Measurements from ENCODE around the gene ATP2C2. TPM values are rescaled to one million over a fixed set of nuclear protein-coding genes. Genes with fewer than 3 reads are reported as not detected.

The ATP2C2 gene
- polyA plus RNA-seq, 1 of the 3 experiments (the other 2 are of a cell fraction), result 0.33 TPM

GRCh38 chr16:84418056-84418849 is 49.9 kb downstream of the ATP2C2 start:
- H3K4me3 ChIP-seq (ENCODE audit: low read depth in 2 of 2, low read length in 1 of 2), result no peak overlapping the region
- H3K27me3 ChIP-seq (ENCODE audit: insufficient read depth), result peaks cover 7% of the 10 kb centered on the region
- CTCF ChIA-PET, result interaction anchor here (0.6 kb wide), 1 partner anchor 29 kb away, joined by 3 read pairs; no protein-coding TSS in a partner anchor
- no peaks in the 10 kb centered on the region for H3K36me3 ChIP-seq (replicated peaks in 1 of 2; ENCODE audit: control insufficient read depth in 1 of 2, insufficient read depth in 2 of 2, low read length in 1 of 2)
- H4K20me1 ChIP-seq (ENCODE audit: insufficient read depth), result no peaks in the 10 kb centered on the region
- WGBS (ENCODE audit: low lambda C conversion rate), result 71% methylated on average over 25 of the region's 25 CpGs
- H3K4me2 ChIP-seq, result no peak overlapping the region
- no peak overlapping the region for H3K27ac ChIP-seq (ENCODE audit: low read depth in 2 of 2, low read length in 1 of 2)
- DNase-seq, result no peak
- H3K9me3 ChIP-seq, result no peaks in the 10 kb centered on the region
- H3F3A ChIP-seq (replicated peaks; ENCODE audit: insufficient read depth), result no peaks in the 10 kb centered on the region
- no peaks in the 10 kb centered on the region; a peak in 1 of 4 replicates for H3K4me1 ChIP-seq (ENCODE audit: control insufficient read depth in 1 of 2, insufficient read depth in 2 of 2, low read depth in 1 of 2, low read length in 1 of 2)
- H3K9me2 ChIP-seq, result no peaks in the 10 kb centered on the region
- no peak overlapping the region for H3K9ac ChIP-seq
- no peaks in the 10 kb centered on the region for H3K79me2 ChIP-seq (ENCODE audit: insufficient read depth)
- TF ChIP-seq JUND (IDR thresholded peaks at IDR 0.05) (no peak), FOSL2 (IDR thresholded peaks at IDR 0.05; ENCODE audit: borderline replicate concordance, low read depth) (no peak), PBX3 (IDR thresholded peaks at IDR 0.05) (no peak), USF2 (IDR thresholded peaks at IDR 0.05; ENCODE audit: borderline replicate concordance, low read depth, low read length) (no peak), GATA2 (CRISPR knock-in tag; IDR thresholded peaks at IDR 0.05) (no peak), RCOR1 (IDR thresholded peaks at IDR 0.05; ENCODE audit: low read length) (no peak), CHD2 (IDR thresholded peaks at IDR 0.05; ENCODE audit: low read length, partially characterized antibody) (no peak), MEF2A (IDR thresholded peaks at IDR 0.05; ENCODE audit: borderline replicate concordance, low read depth) (no peak), MXI1 (IDR thresholded peaks at IDR 0.05; ENCODE audit: low read depth, low read length) (no peak), REST (IDR thresholded peaks at IDR 0.05; ENCODE audit: low read depth, low read length) (no peak), SIN3A (IDR thresholded peaks at IDR 0.05; ENCODE audit: borderline replicate concordance, low read depth, low read length) (no peak), IRF3 (IDR thresholded peaks at IDR 0.05; ENCODE audit: low read depth, low read length) (no peak), TCF12 (IDR thresholded peaks at IDR 0.05) (no peak), RFX5 (IDR thresholded peaks at IDR 0.05; ENCODE audit: low read length) (no peak), YY1 (IDR thresholded peaks at IDR 0.05; ENCODE audit: low read depth) (no peak), RAD21 (IDR thresholded peaks at IDR 0.05; ENCODE audit: low read length) (no peak), ZBTB33 (IDR thresholded peaks at IDR 0.05; ENCODE audit: borderline replicate concordance, low read depth) (no peak), POLR2AphosphoS5 (IDR thresholded peaks at IDR 0.05; ENCODE audit: low read depth, low read length) (no peak), NRF1 (IDR thresholded peaks at IDR 0.05; ENCODE audit: low read depth, low read length) (no peak)
- H2AFZ ChIP-seq (ENCODE audit: low read depth), result no peak overlapping the region
- POLR2A ChIA-PET, result no interaction called here

All from SK-N-SH (cell line).